OCI-LY3 (cell line): ENCODE data around the gene ARHGAP4.

Experiments used
- H2AFZ ChIP-seq: fragments of 200-600, 300-600 bp; shearing (Covaris generic); 2 replicates; pipeline ENCODE4 v1.6.0; 2014; ENCODE audit warnings: antibody characterized with exemption, low read depth, low read length
- H3K27ac ChIP-seq: fragments of 200-600, 300-600 bp; sonication (generic); 2 replicates; pipeline ENCODE4 v1.5.1; 2014; ENCODE audit warnings: mild to moderate bottlenecking, low read length, moderate library complexity, mixed read lengths
- H3K27me3 ChIP-seq: fragments of 200-600, 300-600 bp; sonication (generic); 2 replicates; pipeline ENCODE4 v1.6.1; 2014; ENCODE audit warnings: low read depth, low read length, mixed read lengths
- H3K36me3 ChIP-seq: fragments of 200-600, 300-600 bp; sonication (generic); replicated peaks from 2 replicates; pipeline ENCODE3; 2014; ENCODE audit warnings: low read depth, low read length, mixed read lengths
- H3K4me1 ChIP-seq: fragments of 300-600, 200-600 bp; sonication (generic); 2 replicates; pipeline ENCODE4 v1.6.1; 2014; ENCODE audit warnings: low read length, mixed read lengths
- H3K4me2 ChIP-seq: fragments of 200-600, 300-600 bp; sonication (generic); 2 replicates; pipeline ENCODE4 v1.6.1; 2014; ENCODE audit warnings: low read length, mixed read lengths
- H3K4me3 ChIP-seq: fragments of 300-600, 200-600 bp; sonication (generic); 2 replicates; pipeline ENCODE4 v1.5.1; 2014; ENCODE audit warnings: antibody characterized with exemption, mild to moderate bottlenecking, low read length, moderate library complexity
- H3K79me2 ChIP-seq: fragments of 300-600, 200-600 bp; shearing (Covaris generic); 2 replicates; pipeline ENCODE4 v1.6.1; 2014; ENCODE audit warnings: mild to moderate bottlenecking, low read length, mixed read lengths
- H3K9ac ChIP-seq: fragments of 300-600, 200-600 bp; shearing (Covaris generic); 2 replicates; pipeline ENCODE4 v1.6.0; 2014; ENCODE audit warnings: mild to moderate bottlenecking, low read length, moderate library complexity
- H3K9me3 ChIP-seq: fragments of 200-600, 300-600 bp; shearing (Covaris generic); 2 replicates; pipeline ENCODE4 v1.6.1; 2014; ENCODE audit warnings: low read length, mixed read lengths; ENCODE audit not compliant: insufficient read depth
- H4K20me1 ChIP-seq: fragments of 200-600, 300-600 bp; sonication (generic); 2 replicates; pipeline ENCODE4 v1.6.1; 2016; ENCODE audit warnings: low read length, mixed read lengths; ENCODE audit not compliant: insufficient read depth
- EZH2phosphoT487 ChIP-seq: fragments of 200-600 bp; shearing (Covaris generic); IDR thresholded peaks from 2 replicates; pipeline ENCODE4 v1.6.1; 2018; ENCODE audit warnings: antibody characterized with exemption, mixed run types, low read depth
- TF ChIP-seq, protein P1 (sequence below): fragments of 200-600, 300-600 bp; sonication (generic); IDR thresholded peaks from 2 replicates; pipeline ENCODE4 v1.5.1; 2014; ENCODE audit warnings: antibody characterized with exemption, low read length, low read depth

ARHGAP4 gene

DNA sequence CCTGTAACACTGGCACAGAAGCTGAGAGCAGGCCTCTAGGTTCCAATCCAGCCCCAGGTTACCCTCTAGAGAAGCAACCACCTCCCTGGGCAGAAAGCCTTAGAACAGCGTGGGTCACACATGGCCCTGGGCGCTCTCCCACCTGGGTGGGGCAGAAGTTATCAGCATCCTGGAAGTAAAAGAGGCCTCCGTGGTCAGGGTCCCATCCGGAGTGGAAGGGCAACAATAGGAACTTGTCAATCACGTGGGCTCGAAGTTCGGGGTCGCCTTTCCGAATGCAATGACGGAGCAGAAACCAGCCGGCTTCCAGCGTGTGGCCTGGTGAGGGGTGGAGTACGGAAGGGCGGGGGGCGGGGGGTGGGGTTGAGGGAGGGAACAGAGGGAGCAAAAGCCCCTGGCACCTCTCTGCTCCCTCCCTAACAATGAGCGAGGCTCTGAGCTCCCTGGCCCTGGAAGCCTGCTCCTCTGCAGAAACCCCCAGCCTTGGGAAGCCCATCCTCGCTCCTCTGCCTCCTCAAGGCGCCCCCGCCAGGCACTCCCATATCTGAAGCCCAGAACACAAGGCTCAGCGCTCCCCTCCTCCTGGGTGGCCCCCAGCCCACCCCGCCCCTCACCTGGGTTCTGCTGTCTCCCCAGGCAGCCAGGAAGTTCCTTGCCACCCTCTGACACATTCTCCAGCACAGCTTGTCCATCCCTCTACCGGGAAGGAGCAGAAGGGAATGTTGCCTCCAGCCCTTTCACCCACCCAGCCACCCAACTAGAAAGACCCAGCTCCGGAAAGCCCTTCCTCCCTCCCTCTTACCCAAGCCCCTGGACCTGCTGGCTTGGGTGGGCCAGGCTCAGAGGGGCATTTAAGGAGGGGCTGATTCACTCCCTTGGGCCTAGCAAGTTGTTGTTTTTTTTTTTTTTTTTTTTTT, 15.5 kb upstream of the ARHGAP4 start:
- TF ChIP-seq, protein P1, sequence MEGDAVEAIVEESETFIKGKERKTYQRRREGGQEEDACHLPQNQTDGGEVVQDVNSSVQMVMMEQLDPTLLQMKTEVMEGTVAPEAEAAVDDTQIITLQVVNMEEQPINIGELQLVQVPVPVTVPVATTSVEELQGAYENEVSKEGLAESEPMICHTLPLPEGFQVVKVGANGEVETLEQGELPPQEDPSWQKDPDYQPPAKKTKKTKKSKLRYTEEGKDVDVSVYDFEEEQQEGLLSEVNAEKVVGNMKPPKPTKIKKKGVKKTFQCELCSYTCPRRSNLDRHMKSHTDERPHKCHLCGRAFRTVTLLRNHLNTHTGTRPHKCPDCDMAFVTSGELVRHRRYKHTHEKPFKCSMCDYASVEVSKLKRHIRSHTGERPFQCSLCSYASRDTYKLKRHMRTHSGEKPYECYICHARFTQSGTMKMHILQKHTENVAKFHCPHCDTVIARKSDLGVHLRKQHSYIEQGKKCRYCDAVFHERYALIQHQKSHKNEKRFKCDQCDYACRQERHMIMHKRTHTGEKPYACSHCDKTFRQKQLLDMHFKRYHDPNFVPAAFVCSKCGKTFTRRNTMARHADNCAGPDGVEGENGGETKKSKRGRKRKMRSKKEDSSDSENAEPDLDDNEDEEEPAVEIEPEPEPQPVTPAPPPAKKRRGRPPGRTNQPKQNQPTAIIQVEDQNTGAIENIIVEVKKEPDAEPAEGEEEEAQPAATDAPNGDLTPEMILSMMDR: no peak
- no peak for TF ChIP-seq EZH2phosphoT487
- H3K4me2 ChIP-seq: no peak overlapping the region
- H3K9ac ChIP-seq: no peak overlapping the region

DNA sequence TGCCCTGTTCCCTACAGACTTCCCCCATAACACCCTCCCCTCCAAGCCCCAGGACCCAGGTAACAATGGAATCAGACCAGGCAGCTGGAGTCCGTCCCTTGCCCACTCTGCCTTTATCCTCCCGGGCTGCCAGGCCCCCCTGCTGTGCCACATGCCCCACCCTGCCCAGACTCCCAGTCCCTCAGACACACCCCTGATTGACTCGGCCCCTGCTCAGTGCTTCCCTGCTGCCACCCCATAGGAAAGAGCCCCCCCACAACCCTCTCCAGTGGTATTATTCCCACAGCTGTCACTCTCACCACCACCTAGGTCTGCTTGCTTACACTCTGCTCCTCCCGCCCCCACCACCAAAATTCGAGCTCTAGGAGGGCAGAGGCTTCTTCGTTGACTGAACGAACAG, 13.5 kb upstream of the ARHGAP4 start:
- Histone ChIP-seq H4K20me1 (no peaks in the 10 kb centered on the region), H3K9ac (no peak overlapping the region), H3K36me3 (no peaks in the 10 kb centered on the region), H3K4me3 (no peak overlapping the region), H2AFZ (no peak overlapping the region), H3K9me3 (no peaks in the 10 kb centered on the region), H3K27ac (no peak overlapping the region), H3K4me2 (no peak overlapping the region), H3K27me3 (no peaks in the 10 kb centered on the region), H3K79me2 (peaks cover 6% of the 10 kb centered on the region), H3K4me1 (no peaks in the 10 kb centered on the region)
- no peak for TF ChIP-seq EZH2phosphoT487
- TF ChIP-seq, protein P1: no peak

More for the DNA sequence above, 15.5 kb upstream of the ARHGAP4 start:
- H3K27me3 ChIP-seq: no peaks in the 10 kb centered on the region
- no peaks in the 10 kb centered on the region for H3K9me3 ChIP-seq
- H3K4me1 ChIP-seq: peaks cover 4% of the 10 kb centered on the region; the same call in 1 of the 2 replicates
- H3K4me3 ChIP-seq: no peak overlapping the region
- H3K79me2 ChIP-seq: no peaks in the 10 kb centered on the region
- no peaks in the 10 kb centered on the region for H3K36me3 ChIP-seq
- H3K27ac ChIP-seq: no peak overlapping the region
- no peaks in the 10 kb centered on the region for H4K20me1 ChIP-seq
- no peak overlapping the region for H2AFZ ChIP-seq

DNA sequence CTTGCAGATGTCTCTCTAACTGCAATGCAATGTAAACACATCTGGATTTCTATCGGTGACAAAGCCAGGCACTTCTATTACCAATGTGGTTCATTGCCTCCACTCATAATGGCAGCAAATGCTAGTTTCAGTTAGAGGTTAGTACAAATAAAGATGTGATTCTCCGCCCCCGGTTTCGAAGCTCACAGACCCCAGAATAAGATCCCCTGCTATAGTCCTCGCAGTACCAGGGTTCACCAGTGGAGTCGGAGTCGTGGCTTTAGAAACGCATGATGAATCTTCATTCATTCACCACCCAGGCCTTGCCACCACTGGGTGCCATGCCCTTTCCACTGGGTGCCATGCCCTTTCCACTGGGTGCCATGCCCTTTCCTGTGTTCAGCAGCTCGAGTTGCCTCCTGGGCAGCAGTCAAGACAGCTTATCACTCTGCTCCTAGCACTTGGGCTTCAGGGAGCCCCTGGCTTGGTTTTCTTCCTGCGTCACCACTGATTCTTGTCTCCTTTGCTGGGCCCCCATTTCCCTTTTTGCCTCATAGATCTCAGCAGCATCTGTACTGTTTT, 12.2 kb upstream of the ARHGAP4 start:
- H2AFZ ChIP-seq: no peak overlapping the region
- H3K9me3 ChIP-seq: no peaks in the 10 kb centered on the region
- no peak overlapping the region for H3K9ac ChIP-seq
- no peaks in the 10 kb centered on the region for H3K27me3 ChIP-seq
- no peaks in the 10 kb centered on the region for H4K20me1 ChIP-seq
- no peaks in the 10 kb centered on the region for H3K36me3 ChIP-seq
- no peak overlapping the region for H3K4me3 ChIP-seq
- TF ChIP-seq, protein P1: no peak
- TF ChIP-seq EZH2phosphoT487: no peak
- peaks cover 4% of the 10 kb centered on the region for H3K4me1 ChIP-seq
- H3K79me2 ChIP-seq: peaks cover 19% of the 10 kb centered on the region
- H3K4me2 ChIP-seq: no peak overlapping the region
- H3K27ac ChIP-seq: no peak overlapping the region

DNA sequence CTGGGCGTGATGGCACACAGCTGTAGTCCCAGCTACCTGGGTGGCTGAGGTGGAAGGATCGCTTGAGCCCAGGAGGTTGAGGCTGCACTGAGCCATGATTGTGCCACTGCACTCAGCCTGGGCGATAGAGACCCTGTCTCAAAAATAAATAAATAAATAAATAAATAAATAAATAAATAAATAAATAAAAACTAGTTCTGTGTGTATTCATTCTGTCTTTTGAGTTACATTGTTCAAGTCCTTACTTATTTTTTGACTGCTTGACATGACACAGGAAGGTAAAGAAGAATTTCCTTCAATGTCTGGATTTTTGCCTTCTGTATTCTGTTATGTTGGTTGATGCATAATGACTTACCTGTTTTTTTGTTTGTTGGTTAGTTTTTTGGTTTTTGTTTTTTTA, 11.0 kb upstream of the ARHGAP4 start:
- peaks cover 30% of the 10 kb centered on the region for H3K79me2 ChIP-seq
- H3K9me3 ChIP-seq: no peaks in the 10 kb centered on the region
- H3K27me3 ChIP-seq: no peaks in the 10 kb centered on the region
- no peak overlapping the region for H3K9ac ChIP-seq
- H3K27ac ChIP-seq: no peak overlapping the region
- no peak overlapping the region for H3K4me3 ChIP-seq
- peaks cover 4% of the 10 kb centered on the region for H3K4me1 ChIP-seq
- no peak overlapping the region for H2AFZ ChIP-seq
- TF ChIP-seq, protein P1: no peak
- no peak for TF ChIP-seq EZH2phosphoT487
- H4K20me1 ChIP-seq: no peaks in the 10 kb centered on the region
- peaks cover 2% of the 10 kb centered on the region for H3K36me3 ChIP-seq
- no peak overlapping the region for H3K4me2 ChIP-seq
